Adipose tissue (tissue), 3 donors: ENCODE data around the gene ZMAT5. TPM values are rescaled to one million over a fixed set of nuclear protein-coding genes. Genes with fewer than 3 reads are reported as not detected.

Source experiments
- H3K27ac ChIP-seq: one replicate; pipeline ENCODE4 v1.5.1; 2013; ENCODE audit warnings: low read depth, low read length
- WGBS, 3 donors: extraction: QIAGEN DNeasy Blood & Tissue Kit; methylation state at CpG; one replicate each; pipeline ENCODE4 v1.1.7; 2013; 5-methylcytosine and 5-hydroxymethylcytosine counted together
- polyA plus RNA-seq, 3 donors: library from polyadenylated mRNA; stranded (reverse); fragments of 200-250 nt; gene quantifications; one replicate each; pipeline ENCODE4 v1.2.3, GENCODE V29; 2013
- donor health status: healthy with polysubstance abuse.
- donor health status: Bipolar disorder and iron deficiency.
- donor health status: healthy.

Gene ZMAT5
- polyA plus RNA-seq, 3 donors: 15.2 to 22.6 (median 16.4) TPM

DNA sequence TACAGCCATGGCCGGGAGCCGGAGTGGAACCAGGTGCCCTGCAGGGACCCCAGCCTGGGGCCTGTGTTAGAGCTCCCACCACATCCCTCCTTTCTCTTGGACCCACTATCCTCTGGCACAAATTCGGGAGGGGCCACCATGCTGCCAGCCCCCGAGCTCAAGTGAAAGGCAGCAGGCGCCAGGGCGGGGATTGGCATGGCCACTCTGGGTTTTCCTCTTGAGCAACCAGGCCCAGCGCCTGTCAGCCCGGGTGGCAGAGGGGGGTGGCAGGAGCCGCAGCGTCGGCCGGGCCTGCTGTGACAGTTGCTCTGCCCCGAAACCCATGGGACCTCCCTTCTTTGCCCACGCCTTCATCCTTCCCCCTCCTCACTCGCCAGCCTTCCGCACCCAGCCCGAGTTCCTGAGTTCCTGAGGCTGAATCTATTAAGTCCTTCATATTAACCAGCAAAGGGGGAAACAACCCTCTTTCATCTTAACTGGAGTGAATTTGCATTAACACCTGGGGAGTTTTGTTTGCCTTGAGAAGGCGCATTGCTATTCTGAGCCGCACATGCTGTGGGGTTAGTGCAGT is 63.8 kb downstream of the ZMAT5 start:
- WGBS, 3 donors: 21 to 64% (median 33%) methylated on average over 19 of the region's 19 CpGs
- no peak overlapping the region for H3K27ac ChIP-seq

- H3K27ac ChIP-seq: no peak overlapping the region
- 40 to 48% (median 41%) methylated on average over 14 of the region's 14 CpGs for WGBS, 3 donors
These were observed 64.5 kb downstream of the ZMAT5 start for GRCh38 chr22:29702000-29702930.

GRCh38 chr22:29701155-29701999 is 65.4 kb downstream of the ZMAT5 start:
- no peak overlapping the region for H3K27ac ChIP-seq
- 17 to 37% (median 29%) methylated on average over 14 of the region's 14 CpGs for WGBS, 3 donors

- no peak overlapping the region for H3K27ac ChIP-seq
- WGBS, 3 donors: 42 to 55% (median 54%) methylated on average over 9 of the region's 9 CpGs
These were observed 66.0 kb downstream of the ZMAT5 start for GRCh38 chr22:29700900-29701154.

DNA sequence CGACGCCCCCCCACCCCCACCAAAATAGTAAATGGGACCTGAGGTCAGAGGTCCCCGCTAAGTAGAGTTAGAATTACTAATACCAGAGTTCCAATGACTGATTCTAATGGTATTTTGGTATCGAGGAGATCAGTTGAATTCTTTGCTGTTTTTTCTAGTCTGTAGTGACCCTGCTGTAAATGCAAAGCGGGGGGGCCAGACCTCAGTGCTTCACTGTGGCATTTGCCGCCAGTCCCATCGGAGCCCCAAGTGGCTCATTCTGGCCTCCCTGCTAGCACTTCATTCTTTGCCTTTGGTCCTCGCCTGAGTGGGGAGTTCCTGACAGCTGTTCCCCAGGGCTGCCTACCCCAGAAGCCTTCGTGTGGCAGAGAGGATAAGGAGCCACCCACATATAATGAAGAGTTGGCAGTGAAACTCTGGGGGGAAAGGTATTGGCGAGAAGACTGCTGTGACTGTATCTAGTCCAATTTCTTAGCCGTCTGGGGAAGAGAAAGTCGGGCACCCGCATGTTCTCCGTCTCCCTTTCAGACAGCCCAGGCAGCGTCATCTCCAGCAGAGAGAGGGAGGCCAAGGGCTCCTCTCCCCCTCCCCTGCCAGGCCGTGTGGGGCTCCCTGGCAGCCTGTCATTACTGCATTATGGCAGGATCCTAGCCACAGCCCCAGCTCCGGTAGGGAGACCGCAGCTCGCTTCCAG is 66.5 kb downstream of the ZMAT5 start:
- 57 to 73% (median 67%) methylated on average over 19 of the region's 19 CpGs for WGBS, 3 donors
- H3K27ac ChIP-seq: no peak overlapping the region

DNA sequence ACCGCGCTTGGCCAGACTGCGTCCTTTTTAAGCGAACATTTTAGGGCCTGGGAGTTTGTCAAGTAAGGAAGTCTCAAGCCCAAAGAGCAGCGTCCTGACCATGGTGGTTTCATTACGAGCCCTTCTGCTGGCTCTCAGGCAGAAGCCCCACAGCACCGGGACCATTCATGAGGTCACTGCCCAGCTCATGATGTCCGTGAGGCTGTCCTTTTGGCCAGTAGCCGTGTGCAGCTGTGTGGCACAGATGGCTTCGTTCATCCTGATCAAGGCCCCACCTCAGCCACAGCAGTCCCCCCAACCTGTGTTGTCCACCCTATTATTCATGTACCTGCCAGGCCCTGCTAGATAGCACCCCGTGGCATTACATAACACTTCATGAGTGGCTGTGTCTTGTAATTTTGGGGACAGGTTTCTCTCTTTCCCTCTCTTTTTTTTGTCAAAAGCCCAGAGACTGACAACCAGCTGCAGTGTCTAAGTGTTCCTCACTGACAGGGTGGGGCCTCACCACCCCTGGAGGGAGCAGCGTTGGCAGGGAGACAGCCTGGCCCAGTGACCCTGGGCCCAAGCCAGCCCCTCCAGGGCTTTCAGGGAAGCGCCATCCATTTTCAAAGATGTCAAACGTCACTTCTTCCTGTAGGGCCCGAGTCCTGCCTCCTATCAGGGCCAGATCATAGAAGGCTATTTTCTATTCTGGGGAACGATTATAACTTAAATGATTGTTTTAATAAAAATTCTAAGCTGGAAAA is 68.8 kb downstream of the ZMAT5 start:
- 82 to 85% (median 85%) methylated on average over 16 of the region's 16 CpGs for WGBS, 3 donors
- H3K27ac ChIP-seq: no peak overlapping the region

DNA sequence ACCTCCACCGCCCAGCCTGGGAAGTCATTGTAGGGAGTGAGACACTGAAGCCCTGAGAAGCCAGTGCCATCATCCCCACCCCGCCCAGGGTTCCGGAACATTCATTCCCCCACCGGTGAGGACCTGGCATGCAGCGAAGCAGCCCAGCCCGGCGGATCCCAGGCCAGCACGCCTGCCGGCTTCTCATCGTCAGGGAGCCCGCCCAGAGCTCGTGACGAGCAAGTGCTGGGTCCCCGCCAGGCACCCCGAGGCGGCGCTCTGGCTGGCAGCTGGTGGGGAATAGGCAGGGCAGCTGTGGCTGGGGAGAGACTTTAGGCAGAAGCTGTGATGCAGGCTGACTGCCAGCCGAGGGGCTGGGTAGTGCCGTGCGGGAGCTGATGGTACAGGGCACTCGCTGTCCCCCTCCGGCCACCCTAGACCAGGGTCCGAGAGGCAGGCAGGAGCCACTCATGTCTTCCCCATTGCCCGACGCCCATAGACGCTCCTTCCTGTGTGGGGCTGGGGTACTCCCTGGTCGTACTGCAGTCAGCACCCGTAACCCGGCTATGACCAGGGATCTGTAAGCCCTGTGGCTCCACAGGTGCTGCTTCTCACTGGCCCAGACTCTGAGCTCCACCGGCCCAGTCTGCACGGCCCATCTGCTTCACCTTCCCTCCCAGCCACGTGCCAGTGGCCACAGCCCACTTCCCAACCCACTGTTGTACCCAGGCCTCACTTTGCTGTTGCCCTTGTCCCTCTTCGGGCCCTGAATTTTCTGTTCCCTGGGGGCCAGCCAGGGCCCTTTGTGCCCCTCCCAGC is 71.5 kb downstream of the ZMAT5 start:
- no peak overlapping the region for H3K27ac ChIP-seq
- WGBS, 3 donors: 91 to 94% (median 94%) methylated on average over 33 of the region's 33 CpGs

GRCh38 chr22:29693671-29694070 is 73.1 kb downstream of the ZMAT5 start:
- WGBS, 3 donors: 57 to 78% (median 62%) methylated on average over 9 of the region's 9 CpGs
- no peak overlapping the region for H3K27ac ChIP-seq

GRCh38 chr22:29693161-29693560 is 73.6 kb downstream of the ZMAT5 start:
- H3K27ac ChIP-seq: no peak overlapping the region
- WGBS, 3 donors: 63 to 80% (median 71%) methylated on average over 8 of the region's 8 CpGs

DNA sequence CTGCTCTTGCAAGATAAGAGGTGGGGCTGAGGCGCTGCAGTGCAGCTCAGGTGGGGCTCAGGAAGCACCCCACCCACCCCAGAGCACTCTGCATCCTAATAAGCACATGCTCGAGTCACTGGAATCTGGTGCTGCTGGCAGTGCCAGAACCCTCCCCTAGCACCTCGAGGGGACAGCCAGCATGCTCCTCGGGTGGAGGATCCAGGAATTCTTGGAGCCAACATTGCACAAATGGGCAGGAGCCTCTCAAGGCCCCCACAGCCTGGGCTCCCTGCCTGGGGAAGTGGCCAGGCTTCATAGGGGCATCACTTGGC is 74.5 kb downstream of the ZMAT5 start:
- H3K27ac ChIP-seq: no peak overlapping the region
- 51 to 67% (median 54%) methylated on average over 4 of the region's 4 CpGs for WGBS, 3 donors

DNA sequence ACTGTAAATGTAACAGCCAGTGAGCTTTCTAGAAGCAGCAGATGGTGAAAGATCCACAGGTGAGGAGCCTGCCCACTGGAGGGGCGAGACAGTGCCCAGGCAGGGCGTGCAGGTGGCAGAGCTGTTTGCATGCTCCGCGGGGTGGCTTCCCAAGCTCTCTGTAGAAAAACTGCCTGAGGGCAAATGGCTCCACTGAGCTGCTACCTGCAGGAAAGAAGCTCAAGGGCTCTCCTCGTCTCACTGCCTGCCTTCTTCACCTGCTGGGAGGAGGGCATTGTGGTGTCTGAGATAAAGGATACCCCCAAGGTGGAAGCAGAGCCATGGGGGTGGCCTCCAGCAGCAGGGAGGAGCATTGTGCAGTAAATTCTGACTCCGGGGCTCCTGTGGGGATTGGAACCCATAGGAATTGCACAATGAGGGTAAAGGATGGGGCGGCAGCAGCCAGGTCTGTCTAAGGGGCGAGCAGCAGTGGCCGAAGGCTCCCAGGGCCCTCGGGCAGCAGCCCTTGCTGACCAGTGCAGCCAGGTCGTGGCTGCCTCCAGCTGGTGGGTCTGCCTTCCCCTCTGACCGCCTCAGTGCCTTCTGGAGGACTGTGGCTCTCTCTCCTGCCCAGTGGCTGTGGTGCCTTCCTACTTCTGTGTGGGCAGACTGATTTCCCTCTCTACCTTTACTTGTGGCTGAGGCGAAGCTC is 75.0 kb downstream of the ZMAT5 start:
- 89 to 94% (median 92%) methylated on average over 13 of the region's 13 CpGs for WGBS, 3 donors
- no peak overlapping the region for H3K27ac ChIP-seq

- WGBS, 3 donors: 64 to 86% (median 83%) methylated on average over 9 of the region's 9 CpGs
- H3K27ac ChIP-seq: no peak overlapping the region
These were observed 76.3 kb downstream of the ZMAT5 start for GRCh38 chr22:29690476-29690875.

DNA sequence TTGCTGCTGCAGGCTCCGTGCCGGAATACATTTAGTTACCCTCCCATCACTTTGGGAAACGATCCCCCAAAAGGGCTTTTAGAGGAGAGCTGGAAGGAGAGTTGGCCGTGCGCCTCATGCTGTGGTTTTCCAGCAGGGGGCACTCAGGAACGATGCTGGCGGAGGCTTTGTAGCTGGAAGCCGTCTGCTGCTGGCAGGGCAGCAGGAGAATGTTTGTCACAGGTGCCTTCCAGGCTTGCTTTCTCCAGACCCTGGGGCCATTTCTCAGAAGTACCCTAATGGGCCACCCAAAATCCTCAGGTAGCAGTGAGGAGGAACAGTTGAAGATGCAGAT is 77.0 kb downstream of the ZMAT5 start:
- 24 to 40% (median 37%) methylated on average over 8 of the region's 8 CpGs for WGBS, 3 donors

DNA sequence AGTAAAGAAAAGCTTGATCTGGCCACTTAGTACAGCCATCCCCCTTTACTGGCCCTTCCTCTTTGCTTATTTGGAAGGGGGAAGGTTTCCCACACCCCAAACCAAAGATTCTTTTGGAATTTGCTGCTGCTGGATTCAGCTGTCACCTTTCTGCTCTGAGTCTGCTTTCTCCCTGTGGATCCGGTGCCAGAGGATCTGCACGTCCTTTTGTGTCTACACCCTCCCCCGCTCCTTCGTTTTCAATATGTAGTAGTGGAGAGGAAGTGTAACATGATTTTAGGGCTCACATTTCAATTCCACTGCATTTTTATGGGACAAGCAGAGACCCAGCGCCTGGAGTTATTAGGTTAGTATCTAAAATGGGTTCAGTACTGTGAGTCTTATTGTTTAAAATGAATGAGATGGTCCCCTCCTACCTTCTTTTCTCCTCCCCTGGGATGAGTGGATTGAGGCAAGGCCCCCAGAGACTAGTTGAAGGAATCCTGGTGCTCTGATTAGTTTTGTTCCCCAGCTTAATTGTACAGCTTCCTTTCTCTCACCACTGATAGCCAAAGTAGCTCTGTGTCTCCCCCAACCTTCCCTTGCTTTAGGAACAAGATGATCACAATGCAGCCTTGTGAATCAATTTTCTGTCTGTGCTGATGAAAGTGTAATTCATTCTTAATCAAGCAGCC is 77.5 kb downstream of the ZMAT5 start:
- H3K27ac ChIP-seq: no peak overlapping the region
- WGBS, 3 donors: 80 to 86% (median 85%) methylated on average over 5 of the region's 5 CpGs

More for the DNA sequence above, 77.0 kb downstream of the ZMAT5 start:
- no peak overlapping the region for H3K27ac ChIP-seq

- WGBS, 3 donors: 91 to 95% (median 95%) methylated on average over 4 of the region's 4 CpGs
- H3K27ac ChIP-seq: no peak overlapping the region
These were observed 82.6 kb downstream of the ZMAT5 start for GRCh38 chr22:29684244-29684643.

DNA sequence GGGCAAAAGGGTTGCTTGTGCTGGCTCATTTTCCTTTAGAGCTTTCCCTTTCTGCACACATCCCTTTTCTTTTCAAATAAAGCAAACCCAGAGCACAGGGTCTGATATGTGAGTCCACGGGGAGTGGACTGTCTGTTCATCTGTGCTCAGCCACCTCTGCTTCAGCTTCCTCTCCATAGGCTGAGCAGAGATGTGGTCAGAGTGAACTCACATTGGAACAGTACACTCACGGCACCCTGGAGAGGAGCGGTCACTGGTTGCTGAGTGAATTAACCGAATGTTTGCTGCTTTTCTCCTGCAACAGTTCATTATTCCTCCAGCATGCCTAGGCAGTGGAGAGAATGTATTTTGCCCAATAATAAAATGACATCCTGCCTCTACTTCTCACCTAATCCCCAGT is 83.3 kb downstream of the ZMAT5 start:
- WGBS, 3 donors: 82 to 94% (median 92%) methylated on average over 4 of the region's 4 CpGs

More for the DNA sequence above, 83.3 kb downstream of the ZMAT5 start:
- no peak overlapping the region for H3K27ac ChIP-seq
